ENCODE measurements around the gene MUTYH. TPM values are rescaled to one million over a fixed set of nuclear protein-coding genes. Genes with fewer than 3 reads are reported as not detected.
A peak's percentile ranks its signal among the peaks of the same experiment; 100 is the strongest.
"Not testable (repeated sequence)": the region's sequence is repeated elsewhere in the genome, so short reads cannot be mapped to it uniquely, and the experiment has no call there.

Gene MUTYH
- total RNA-seq, 1 donor from 2014 or later: 8.2 TPM

- DNase-seq (ENCODE audit: low read depth in 2 of 2): no peak
Observed at GRCh38 chr1:45322486-45323040, 17.7 kb downstream of the MUTYH start.

DNA sequence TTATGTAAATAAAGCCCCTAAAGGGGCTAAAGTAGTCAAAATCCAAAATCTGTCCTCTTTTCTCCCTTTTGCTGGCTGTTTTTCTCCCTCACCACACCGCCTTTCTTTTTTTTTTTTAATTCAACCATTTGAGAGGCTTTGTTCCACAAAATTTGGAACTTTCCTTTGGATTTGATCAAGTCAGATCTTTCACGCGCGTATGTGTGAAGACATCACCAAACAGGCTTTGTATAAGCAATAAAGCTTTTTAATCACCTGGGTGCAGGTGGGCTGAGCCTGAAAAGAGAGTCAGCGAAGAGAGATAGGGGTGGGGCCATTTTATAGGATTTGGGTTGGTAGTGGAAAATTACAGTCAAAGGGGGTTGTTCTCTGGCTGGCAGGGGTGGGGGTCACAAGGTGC lies 18.8 kb downstream of the MUTYH start:
- DNase-seq (ENCODE audit: low read depth in 2 of 2): no peak

GRCh38 chr1:45319761-45320160 lies 20.5 kb downstream of the MUTYH start:
- DNase-seq (ENCODE audit: low read depth in 2 of 2): no peak

DNA sequence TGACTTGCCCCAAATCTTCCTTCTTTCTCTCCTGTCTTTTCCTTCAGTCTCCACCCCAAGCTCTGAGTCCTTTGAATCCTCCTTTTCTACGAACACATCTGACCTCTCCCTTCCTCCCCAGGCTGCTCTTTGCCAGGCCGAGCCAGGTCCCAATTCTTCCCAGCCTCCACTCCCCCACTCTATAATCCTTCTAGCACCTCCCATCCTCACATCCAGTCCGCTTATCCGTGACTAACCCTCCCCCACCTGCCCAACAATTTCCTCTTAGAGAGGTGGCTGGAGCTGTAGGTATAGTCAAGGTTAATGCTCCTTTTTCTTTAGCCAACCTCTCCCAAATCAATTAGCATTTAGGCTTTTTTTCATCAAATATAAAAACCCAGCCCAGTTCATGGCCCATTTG lies 23.1 kb downstream of the MUTYH start:
- DNase-seq (ENCODE audit: low read depth in 2 of 2): no peak

DNA sequence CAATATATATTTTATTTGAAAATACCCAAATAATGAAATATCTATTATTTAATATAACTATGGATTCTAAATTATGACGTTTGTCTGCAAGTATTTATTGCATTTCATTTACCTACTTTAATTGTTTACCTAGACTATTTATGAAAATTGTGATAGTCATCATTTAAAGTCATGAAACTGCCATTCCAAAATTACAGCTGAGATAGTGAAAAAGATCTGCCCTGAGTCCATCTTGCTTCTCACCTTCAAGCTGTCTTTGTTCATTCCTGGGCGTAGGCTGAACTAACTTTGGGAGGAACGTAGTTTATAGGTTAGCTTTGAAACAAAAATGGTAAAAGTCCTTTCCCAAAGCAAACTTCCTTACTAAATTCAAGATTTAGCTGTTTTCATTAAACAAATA lies 26.0 kb downstream of the MUTYH start:
- no peak for DNase-seq (ENCODE audit: low read depth in 2 of 2)

- DNase-seq (ENCODE audit: low read depth in 2 of 2): no peak
Observed at GRCh38 chr1:45306905-45307304, 33.3 kb downstream of the MUTYH start.

- DNase-seq (ENCODE audit: low read depth in 2 of 2): peak in 1 of 2 donors; percentile 42
Observed at GRCh38 chr1:45306319-45306718, 33.9 kb downstream of the MUTYH start.

GRCh38 chr1:45305231-45305630 lies 35.0 kb downstream of the MUTYH start:
- no peak for DNase-seq (ENCODE audit: low read depth in 2 of 2)

GRCh38 chr1:45304311-45305081 lies 35.7 kb downstream of the MUTYH start:
- DNase-seq (ENCODE audit: low read depth in 2 of 2): no peak

GRCh38 chr1:45303520-45304310 lies 36.5 kb downstream of the MUTYH start:
- peak; percentile 86 to 97 for DNase-seq (ENCODE audit: low read depth in 2 of 2)

GRCh38 chr1:45302505-45303150 lies 37.6 kb downstream of the MUTYH start:
- DNase-seq (ENCODE audit: low read depth in 2 of 2): no peak

GRCh38 chr1:45300669-45300997 lies 39.6 kb downstream of the MUTYH start:
- no peak for DNase-seq (ENCODE audit: low read depth in 2 of 2)

- peak; percentile 84 to 88 for DNase-seq (ENCODE audit: low read depth in 2 of 2)
Observed at GRCh38 chr1:45299981-45300668, 40.1 kb downstream of the MUTYH start.

GRCh38 chr1:45299296-45299695 lies 40.9 kb downstream of the MUTYH start:
- no peak for DNase-seq (ENCODE audit: low read depth in 2 of 2)

GRCh38 chr1:45297666-45298356 lies 42.4 kb downstream of the MUTYH start:
- DNase-seq (ENCODE audit: low read depth in 2 of 2): no peak

- DNase-seq (ENCODE audit: low read depth in 2 of 2): no peak
Observed at GRCh38 chr1:45291716-45292115, 48.5 kb downstream of the MUTYH start.

GRCh38 chr1:45291002-45291401 lies 49.2 kb downstream of the MUTYH start:
- not testable (repeated sequence) for DNase-seq (ENCODE audit: low read depth in 2 of 2)

- DNase-seq (ENCODE audit: low read depth in 2 of 2): not testable (repeated sequence)
Observed at GRCh38 chr1:45286521-45286920, 53.7 kb downstream of the MUTYH start.

DNA sequence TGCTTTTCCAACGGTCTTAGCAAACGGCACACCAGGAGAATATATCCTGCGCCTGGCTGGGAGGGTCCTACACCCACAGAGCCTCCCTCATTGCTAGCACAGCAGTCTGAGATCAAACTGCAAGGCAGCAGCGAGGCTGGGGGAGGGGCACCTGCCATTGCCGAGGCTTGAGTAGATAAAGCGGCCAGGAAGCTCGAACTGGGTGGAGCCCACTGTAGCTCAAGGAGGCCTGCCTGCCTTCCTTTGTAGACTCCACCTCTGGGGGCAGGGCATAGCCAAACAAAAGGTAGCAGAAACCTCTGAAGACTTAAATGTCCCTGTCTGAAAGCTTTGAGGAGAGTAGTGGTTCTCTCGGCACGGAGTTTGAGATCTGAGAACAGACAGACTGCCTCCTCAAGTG lies 55.4 kb downstream of the MUTYH start:
- not testable (repeated sequence) for DNase-seq (ENCODE audit: low read depth in 2 of 2)

DNA sequence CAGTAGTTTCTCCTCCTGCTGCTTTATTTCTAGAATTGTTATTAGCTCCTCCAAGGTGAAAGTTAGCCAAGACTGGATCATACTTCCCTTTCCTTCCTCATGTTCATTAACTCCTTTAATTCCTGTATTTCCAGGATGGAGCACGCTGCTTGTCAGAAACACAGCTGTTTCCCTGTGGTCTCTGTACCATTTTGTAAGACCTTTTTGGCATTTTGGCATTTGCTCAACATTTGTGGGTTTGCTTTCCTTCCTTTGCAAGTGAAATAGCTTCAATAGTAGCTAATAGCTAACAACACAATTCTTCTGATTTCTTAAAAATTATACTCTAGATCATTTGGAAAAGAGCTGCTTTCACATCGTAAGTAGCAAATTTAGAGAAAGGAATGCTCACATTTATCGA lies 57.9 kb downstream of the MUTYH start:
- peak in 1 of 2 donors; percentile 57 for DNase-seq (ENCODE audit: low read depth in 2 of 2)

Data from dermis microvascular lymphatic vessel endothelial cell (primary cell).